Myocyte (in vitro differentiated cells): Measurements from ENCODE around the gene LYPD6B. TPM values are rescaled to one million over a fixed set of nuclear protein-coding genes. Genes with fewer than 3 reads are reported as not detected.
"Not testable (repeated sequence)": the region's sequence is repeated elsewhere in the genome, so short reads cannot be mapped to it uniquely, and the experiment has no call there.

Experiments used
- DNase-seq: peaks from one replicate; pipeline ENCODE4 v3.0.0-alpha.2; 2012; ENCODE audit warnings: low read depth
- total RNA-seq: library from RNA; depleted of rRNA; stranded (reverse); fragments of >200 nt; gene quantifications from 2 replicates; pipeline ENCODE4 v1.2.3, GENCODE V29; 2014

LYPD6B gene
- total RNA-seq, 1 donor from 2014 or later, result 1.7 TPM

GRCh38 chr2:149189769-149190168 lies 151.3 kb downstream of the LYPD6B start:
- DNase-seq, result no peak

- no peak for DNase-seq
Observed at GRCh38 chr2:149191915-149192314, 153.4 kb downstream of the LYPD6B start.

DNA sequence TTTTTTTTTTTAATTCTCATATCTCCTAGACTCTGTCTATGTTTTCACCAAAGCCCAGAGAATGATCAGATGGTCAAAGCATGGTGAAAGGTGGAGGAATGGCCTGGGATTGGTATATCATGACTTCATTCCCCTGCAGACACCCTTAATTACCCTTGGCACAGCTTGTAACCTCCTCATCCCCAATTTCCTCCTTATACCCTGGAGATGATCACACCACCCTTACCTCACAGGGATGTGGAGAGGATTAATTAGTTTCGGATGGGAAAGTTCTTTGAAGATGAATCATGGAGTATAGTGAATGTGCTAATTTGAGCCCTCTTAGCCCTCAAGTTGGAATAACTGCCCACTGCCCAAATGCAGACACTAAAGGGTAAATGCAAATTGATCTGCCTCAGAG lies 153.9 kb downstream of the LYPD6B start:
- no peak for DNase-seq

GRCh38 chr2:149200109-149200520 lies 161.6 kb downstream of the LYPD6B start:
- no peak for DNase-seq

DNA sequence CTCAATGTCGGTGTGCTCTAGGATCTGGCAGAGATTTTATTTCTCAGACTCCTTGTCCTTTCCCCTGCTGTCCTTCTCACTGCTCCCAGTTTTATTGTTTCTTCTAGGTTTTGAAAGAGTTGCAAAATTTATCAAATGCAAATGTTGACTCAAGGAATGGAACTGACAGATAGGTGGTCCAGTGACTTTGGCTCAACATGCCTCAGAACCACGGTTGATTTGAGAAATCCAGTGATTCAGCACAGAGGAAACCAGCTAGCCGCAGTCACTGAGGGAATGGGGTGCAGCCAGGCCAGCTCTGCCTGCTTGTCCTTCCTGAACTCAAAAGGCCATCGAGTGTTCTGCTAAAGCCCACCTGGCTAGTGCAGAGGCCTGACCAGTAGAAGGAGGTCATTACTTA lies 166.2 kb downstream of the LYPD6B start:
- no peak for DNase-seq

GRCh38 chr2:149205143-149205542 lies 166.6 kb downstream of the LYPD6B start:
- DNase-seq, result no peak

GRCh38 chr2:149213764-149214493 lies 175.4 kb downstream of the LYPD6B start:
- no peak for DNase-seq

- no peak for DNase-seq
Observed at GRCh38 chr2:149218497-149218896, 180.0 kb downstream of the LYPD6B start.

DNA sequence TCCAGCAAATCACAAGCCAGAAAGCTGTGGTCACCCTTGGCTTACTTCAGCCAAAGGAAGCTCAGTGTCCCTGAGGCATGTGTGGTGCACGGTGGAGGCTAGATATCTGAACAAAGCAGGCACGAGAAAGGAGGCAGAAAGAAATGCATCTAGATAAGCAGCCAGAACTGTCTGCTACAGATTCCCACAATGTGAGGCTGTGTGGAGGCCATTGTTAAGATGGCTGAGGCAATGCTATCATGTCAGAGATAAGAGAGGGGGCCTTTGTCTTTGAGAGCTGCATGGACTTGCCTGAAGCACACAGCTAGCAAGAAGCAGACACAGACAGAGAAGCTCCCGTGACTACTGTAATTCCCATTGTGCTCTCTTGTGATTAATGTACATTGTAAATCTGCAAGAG lies 181.4 kb downstream of the LYPD6B start:
- DNase-seq, result no peak

DNA sequence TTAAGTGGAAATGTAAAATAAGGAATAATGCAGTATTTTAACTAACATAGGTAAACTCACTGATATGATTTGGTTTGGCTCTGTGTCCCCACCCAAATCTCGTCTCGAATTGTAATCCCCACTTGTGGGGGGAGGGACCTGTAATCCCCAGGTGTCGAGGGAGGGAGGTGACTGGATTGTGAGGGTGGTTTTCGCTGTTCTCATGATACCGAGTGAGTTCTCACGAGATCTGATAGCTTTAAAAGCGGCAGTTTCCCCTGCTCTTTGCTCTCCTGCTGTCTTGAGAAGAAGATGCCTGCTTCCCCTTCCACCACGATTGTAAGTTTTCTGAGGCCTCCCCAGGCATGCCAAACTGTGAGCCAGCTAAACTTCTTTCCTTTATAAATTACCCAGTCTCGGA lies 182.5 kb downstream of the LYPD6B start:
- DNase-seq, result no peak

DNA sequence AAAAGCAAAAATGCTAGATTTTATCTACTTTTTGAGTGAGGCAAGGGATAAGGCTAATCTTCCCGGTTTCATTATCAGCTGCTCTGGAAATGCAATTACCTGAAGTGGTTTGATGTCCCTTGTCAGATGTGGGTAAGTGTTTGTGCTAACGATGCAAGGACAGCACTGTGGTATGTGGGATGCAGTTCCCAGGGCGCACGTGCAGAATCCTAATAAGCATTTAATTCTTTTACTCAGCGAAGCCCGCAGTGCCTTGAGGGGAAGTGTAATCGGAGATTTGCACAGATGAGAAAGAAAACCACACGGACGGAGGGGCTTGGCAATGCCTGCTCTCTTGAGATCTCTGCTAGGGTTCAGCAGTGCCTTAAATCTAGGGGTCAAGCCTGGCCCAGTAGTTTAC lies 183.4 kb downstream of the LYPD6B start:
- DNase-seq, result no peak

GRCh38 chr2:149223472-149224095 lies 185.1 kb downstream of the LYPD6B start:
- no peak for DNase-seq

- no peak for DNase-seq
Observed at GRCh38 chr2:149224543-149224942, 186.0 kb downstream of the LYPD6B start.

DNA sequence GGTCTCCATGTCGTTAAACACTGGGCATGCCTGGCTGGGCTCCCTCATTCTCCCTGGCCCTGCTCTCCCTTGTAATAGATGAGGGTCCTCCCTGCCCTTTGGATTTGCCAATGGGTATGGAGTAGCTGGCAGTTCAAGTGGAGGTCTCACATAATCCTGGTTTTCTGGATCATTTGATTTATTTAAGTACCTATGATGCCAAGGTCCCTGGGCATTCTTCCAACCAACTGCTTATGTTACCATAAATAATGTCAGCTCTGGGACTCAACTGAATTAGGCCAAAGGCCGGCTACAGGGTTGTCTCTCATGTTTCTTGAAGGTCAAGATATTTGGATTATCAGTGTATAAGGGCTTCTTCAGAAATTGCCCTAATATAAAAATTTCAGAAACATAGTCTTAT lies 186.9 kb downstream of the LYPD6B start:
- no peak for DNase-seq

DNA sequence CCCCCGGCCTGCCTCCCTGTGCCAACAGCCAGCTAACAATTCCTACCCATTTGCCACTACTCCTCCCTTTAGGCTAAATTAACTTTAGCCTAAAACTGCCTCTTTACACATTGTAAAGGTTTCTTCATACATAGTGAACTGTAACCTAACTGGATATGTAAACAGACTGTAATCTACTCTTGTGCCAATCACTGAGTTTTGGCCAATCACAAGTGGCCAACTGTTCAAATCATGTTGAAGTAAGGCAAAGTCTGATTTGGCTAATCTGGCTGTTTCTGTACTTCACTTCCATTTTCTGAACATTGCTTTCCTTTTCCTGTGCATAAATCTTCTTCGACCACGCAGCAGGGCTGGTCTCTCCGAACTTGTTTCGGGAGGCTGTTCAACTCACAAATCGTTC lies 188.3 kb downstream of the LYPD6B start:
- no peak for DNase-seq

DNA sequence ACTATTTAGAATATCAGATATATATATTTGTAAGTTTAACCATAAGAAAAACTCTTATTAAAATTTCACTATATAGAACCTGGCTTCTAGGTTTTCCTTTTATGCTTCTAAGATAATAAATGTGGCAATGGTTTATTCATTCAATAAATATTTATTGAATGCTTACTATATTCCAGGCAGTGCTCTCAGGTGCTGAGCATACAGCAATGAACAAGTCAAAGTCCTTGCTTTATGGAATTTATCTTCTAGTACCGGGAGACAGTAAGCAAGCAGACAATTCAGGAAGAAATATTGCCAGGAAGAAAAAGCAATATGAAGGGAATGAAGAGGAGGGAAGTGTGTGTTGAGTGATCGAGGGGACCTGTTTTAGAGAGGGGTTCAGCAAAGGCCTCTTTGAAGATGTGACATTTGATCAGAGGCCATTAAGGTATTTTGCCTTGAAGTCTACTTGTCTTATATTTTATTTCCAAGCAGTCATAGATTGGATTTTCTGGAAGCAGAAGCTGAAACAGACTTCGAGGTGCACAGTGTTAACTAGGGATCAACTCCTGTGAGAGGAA lies 197.4 kb downstream of the LYPD6B start:
- DNase-seq, result no peak

DNA sequence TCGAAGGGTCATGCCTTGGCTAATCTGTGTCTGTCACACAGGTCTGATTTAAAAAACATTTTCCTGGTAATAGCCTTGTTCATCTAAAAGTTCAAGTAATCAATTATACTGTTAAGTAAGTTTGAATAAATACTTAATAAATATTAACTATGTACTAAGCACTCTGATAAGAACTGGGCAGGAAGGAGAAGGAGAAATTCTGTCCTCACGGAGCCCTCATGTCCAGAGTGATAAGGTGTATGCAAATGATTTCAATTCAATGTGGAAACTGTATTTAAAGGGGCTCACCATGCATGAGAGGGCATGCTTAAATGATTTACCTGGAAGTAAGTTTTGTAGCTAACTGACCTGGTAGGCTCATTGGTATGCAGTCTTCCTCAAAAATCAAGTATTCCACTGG lies 197.9 kb downstream of the LYPD6B start:
- DNase-seq, result no peak

DNA sequence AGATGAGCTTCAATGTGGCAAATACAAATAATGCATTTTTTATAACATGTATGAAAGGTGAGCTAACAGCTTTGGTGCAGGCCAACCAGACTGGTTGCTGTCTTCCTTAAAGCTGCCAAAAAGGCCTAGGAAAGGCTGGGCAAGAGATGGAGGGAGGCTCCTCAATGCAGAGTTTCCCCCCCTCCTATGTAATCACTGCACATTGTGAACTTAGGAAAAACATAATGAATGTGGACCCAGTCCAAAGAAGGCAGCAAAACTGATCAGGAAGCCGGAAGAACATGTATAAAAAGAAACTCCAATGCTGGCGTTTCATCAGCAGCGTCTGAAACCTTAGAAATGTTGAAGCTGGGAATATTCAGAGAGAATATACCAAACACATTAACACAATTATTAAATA lies 207.7 kb downstream of the LYPD6B start:
- no peak for DNase-seq

- not testable (repeated sequence) for DNase-seq
Observed at GRCh38 chr2:149251436-149251835, 212.9 kb downstream of the LYPD6B start.

- not testable (repeated sequence) for DNase-seq
Observed at GRCh38 chr2:149256877-149257276, 218.4 kb downstream of the LYPD6B start.

GRCh38 chr2:149258531-149258930 lies 220.0 kb downstream of the LYPD6B start:
- peak; percentile 3 for DNase-seq

DNA sequence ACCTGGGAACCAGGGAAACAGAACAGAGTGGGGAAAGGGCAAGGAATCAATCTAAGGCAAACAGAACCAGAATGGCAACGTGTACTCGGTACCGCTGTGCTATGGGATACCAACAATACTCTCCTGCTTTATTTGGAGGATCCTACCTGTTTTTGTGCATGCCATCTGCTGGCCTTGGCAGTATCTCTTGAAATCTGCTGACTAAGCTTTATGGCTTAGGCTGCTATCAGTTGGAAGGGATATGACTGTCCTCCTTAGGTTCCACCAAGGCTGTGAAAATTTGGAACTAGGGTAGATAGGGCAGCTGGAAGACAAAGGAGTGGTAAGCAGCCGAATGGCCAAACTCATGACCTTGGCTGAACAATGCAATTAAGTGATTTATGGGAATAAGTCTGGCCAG lies 220.6 kb downstream of the LYPD6B start:
- DNase-seq, result no peak

- peak; percentile 22 for DNase-seq
Observed at GRCh38 chr2:149261692-149262091, 223.2 kb downstream of the LYPD6B start.
